ENCODE results near the gene VGF.
"Not testable (repeated sequence)": the region's sequence is repeated elsewhere in the genome, so short reads cannot be mapped to it uniquely, and the experiment has no call there.

Gene VGF

GRCh38 chr7:101165075-101165957, at the start of gene VGF:
Gene VGF, minus strand, starts transcription at chr7:101165569. Its CDS starts 726 bp downstream, at chr7:101164843.
- peak; percentile 92 for DNase-seq

DNA sequence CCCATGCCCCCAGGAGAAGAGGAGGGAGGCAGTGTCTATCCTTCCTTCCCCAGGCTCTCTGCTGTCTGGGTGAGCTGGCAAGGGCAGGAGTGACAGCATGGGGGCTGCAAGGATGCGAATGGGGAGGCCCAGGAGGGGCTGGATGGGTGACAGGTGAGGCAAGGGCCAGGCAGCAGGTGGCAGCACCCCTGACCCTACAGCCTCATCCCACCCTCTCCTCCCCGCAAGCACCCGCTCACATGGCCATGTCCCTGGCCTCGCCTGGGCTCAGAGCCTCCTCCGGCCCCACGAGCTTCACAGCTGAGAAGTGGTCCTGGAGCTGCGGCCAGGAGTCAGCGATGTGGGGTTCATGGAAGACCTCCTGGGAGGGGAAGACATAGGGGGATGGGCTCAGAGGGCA, 46.6 kb upstream of the VGF start:
- DNase-seq, result no peak

DNA sequence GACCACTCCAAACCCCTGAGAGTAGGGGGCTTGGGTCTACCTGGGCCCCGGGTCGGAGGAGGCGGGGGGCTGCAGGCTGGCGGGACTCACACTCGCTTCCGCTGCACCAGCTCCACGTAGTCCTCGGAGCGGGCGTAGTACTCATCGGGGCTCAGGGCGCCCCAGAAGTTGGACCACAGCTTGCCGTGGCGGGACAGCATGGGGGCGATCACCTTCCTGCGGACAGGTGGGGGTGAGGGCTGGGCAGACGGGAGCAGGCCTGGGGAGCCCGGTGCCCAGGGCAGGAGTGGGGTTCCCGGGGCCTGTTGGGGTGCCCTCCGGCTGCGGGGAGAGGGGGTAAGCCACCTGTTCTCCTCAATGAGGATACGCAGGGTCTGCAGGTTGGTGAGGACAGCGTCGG, 46.1 kb upstream of the VGF start:
- no peak for DNase-seq

- DNase-seq, result no peak
Measured at GRCh38 chr7:101210143-101210542, 44.8 kb upstream of the VGF start.

DNA sequence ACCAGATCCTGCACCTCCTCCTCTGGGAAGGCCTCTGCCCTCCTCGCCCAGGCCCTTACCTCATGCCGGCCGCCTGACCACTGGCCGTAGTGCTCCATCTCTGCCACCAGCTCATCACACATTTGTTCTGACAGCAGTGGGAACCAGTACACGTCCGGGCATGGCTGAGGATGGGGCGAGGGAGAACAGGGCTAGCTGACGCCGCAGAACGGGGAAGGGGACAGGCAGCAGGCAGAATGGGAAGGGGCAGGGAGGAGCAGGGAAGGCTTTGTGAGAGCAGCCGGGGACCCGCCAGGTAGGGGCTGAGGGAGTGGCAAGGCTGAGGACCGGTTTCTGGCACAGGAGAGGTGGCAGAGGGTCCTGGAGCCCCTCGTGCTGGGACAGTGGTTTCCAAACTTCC, 43.4 kb upstream of the VGF start:
- DNase-seq, result no peak

- no peak for DNase-seq
Measured at GRCh38 chr7:101207459-101207858, 42.1 kb upstream of the VGF start.

DNA sequence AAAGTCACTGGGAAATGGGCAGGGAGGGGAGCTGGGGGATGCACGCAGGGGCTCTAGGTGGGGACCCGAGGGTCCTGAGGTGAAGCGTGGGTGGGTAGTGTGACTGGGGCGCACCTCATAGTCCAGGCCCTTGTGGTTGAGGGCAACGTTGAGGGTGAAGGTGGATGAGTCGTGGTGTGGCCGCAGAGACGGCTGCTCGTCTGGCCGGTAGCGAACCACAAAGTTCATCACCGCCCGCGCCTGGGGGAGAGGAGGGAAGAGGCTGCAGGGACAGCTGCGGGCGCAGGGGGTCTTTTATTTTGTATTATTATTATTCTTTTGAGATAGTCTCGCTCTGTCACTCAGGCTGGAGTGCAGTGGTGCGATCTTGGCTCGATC, 41.3 kb upstream of the VGF start:
- DNase-seq, result no peak

DNA sequence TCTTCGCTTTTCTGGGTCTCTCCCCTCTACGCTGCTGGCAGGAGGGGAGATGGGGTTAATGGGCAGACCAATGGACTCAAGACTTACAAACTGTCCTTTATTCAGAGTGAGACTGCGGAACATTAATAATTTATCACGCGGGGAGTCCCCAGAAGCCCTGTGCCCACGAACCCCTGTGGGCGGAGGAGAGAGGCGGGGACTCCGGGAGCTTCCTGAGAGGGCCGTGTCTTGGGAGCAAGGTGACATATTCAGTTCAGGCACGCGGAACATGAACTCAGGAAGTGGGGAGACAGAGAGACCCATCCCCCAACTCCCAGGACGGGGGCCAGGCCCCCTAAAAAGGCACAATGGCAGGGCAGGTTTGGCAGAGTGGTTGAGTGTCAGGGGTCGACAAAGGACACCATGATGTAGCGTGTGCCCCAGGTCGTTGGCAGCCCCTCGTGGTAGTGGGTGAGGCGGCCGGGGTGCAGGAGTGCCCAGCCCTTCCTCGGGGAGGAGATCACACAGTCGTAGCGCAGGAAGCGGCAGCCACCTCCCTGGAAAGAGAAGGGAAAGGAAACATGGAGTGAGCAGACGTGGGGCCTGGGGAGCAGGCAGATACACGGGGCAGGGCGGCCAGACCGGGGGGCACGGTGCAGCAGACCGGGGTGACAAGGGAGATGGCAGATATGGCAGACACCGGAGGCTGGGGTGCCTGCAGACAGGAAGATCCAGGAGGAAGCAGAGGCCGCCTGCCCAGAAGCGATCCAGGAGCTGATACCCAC, 40.7 kb upstream of the VGF start:
- no peak for DNase-seq

- DNase-seq, result not testable (repeated sequence)
Measured at GRCh38 chr7:101203740-101204738, 38.7 kb upstream of the VGF start.

- no peak for DNase-seq
Measured at GRCh38 chr7:101202603-101202918, 37.2 kb upstream of the VGF start.

GRCh38 chr7:101201695-101202602, 36.6 kb upstream of the VGF start:
- no peak for DNase-seq

DNA sequence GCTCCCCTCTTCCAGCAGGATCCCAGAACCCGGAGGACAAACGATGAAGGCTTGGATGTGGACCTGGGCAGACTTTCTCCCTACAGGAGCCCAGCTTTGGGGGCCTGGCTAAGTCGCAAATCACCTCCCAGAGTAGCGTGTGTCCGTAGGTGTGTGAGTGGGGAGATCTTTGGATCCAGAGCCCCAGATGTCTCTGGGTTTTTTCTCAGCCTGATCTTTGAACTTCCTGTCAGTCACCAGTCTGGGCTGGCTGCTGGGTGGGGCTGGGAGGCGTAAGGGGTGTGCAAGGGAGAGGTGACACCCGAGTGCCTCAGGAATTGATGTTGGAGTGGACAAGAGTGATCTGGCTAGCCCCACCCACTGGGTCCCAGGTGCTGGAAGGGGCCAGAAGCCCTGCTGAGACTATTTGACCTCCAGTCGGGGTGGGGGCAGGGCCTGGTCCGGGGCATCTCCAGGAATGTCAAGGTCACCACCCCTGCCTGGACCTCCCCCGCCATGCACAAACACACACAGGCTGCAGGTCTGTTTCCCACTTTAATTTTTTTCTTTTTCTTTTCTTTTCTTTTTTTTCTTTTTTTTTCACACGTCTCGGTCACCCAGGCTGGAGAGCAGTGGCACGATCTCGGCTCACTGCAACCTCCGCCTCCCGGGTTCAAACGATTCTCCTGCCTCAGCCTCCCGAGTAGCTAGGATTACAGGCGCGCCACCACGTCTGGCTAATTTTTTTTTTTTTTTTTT, 35.7 kb upstream of the VGF start, which contains the start of gene MOGAT3:
MOGAT3 (minus strand) TSS at position 175 of the 738 bp plus-strand sequence. CDS start 182 bp downstream, outside the sequence.
- DNase-seq, result no peak

- no peak for DNase-seq
Measured at GRCh38 chr7:101200504-101200861, 35.1 kb upstream of the VGF start.

GRCh38 chr7:101199522-101199921, 34.2 kb upstream of the VGF start:
- not testable (repeated sequence) for DNase-seq

GRCh38 chr7:101198476-101198875, 33.1 kb upstream of the VGF start:
- no peak for DNase-seq

- no peak for DNase-seq
Measured at GRCh38 chr7:101197991-101198390, 32.6 kb upstream of the VGF start.

DNA sequence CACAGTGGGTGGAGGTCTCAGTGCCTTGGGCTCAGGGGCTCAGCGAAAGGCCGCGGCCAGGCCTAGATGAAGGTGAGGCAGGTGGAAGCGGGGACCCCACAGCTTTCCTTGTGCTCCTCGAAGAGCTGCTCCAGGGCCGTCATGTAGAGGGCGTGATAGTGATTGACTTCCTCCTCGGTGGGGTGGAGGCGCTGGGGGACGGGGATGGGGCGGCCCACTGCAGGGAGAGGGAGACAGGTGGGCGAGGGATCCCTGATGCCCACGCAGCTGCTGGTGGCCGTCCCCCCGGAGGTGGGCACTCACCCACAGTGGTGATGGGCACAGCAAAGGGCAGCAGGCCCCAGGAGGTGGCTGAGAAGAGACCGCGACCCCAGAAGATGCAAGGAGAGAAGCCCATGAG, 30.5 kb upstream of the VGF start:
- no peak for DNase-seq

DNA sequence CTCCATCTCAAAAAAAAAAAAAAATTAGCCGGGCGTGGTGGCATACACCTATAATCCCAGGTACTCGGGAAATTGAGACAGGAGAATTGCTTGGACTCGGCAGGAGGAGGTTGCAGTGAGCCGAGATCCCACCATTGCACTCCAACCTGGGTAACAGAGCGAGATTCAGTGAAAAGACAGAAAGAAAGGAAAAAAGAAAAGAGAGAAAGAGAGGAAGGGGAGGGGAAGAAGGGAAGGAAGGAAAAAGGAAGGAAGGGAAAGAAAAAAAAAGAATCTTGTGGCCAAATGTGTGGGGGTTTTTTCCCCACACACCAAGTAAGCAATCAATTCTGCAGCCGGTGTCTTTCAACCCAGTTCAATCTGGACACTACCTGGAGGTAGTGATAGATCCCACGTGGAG, 23.7 kb upstream of the VGF start:
- no peak for DNase-seq

- no peak for DNase-seq
Measured at GRCh38 chr7:101186844-101187428, 21.6 kb upstream of the VGF start.

- no peak for DNase-seq
Measured at GRCh38 chr7:101186194-101186593, 20.8 kb upstream of the VGF start.
